Measurements from ENCODE around the gene AUTS2.

The AUTS2 gene

DNA sequence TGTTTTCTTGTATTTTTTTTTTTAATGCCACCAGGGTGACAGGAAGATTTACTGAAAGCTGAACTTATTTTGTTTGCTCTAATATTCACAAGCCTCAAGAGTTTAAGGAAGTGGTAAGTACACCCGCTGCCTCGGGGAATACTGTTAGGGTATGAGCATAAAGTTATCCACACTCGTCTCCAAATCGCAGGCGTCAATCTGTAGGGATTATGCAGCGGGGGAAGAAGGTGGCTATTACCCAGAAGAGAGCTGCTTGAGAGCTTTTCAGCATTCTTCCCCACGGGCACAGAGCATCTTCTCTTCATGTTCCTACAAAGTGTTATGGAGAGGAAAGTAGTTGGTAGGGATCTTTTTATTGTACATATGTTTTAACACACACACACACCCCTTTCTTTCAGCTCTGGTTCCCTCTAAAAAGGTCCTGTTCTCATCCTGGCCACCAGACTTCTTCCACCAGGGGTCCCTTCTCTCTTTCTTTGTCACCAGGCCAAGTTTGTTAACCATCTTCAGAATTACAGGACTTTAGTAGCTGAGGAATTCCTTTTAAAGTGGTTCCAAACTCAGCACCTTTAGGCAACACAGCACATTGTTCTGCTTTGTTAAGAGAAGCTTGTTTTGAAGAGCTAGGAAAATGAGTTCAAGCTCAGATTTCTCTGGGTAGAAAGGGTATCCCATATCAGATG is 1122.1 kb downstream of the AUTS2 start:
- H3K4me3 ChIP-seq (ENCODE audit: low read depth, low read length): no peak overlapping the region
- no peaks in the 10 kb centered on the region for H3K36me3 ChIP-seq
- TF ChIP-seq, protein P1, sequence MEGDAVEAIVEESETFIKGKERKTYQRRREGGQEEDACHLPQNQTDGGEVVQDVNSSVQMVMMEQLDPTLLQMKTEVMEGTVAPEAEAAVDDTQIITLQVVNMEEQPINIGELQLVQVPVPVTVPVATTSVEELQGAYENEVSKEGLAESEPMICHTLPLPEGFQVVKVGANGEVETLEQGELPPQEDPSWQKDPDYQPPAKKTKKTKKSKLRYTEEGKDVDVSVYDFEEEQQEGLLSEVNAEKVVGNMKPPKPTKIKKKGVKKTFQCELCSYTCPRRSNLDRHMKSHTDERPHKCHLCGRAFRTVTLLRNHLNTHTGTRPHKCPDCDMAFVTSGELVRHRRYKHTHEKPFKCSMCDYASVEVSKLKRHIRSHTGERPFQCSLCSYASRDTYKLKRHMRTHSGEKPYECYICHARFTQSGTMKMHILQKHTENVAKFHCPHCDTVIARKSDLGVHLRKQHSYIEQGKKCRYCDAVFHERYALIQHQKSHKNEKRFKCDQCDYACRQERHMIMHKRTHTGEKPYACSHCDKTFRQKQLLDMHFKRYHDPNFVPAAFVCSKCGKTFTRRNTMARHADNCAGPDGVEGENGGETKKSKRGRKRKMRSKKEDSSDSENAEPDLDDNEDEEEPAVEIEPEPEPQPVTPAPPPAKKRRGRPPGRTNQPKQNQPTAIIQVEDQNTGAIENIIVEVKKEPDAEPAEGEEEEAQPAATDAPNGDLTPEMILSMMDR (IDR thresholded peaks at IDR 0.05; ENCODE audit: low read depth, low read length): no peak
- no peaks in the 10 kb centered on the region for H3K27me3 ChIP-seq (ENCODE audit: insufficient read depth, low read depth, severe bottlenecking)
- H3K9me3 ChIP-seq (ENCODE audit: severe bottlenecking): no peaks in the 10 kb centered on the region
- H3K27ac ChIP-seq: no peak overlapping the region
- DNase-seq: no peak

DNA sequence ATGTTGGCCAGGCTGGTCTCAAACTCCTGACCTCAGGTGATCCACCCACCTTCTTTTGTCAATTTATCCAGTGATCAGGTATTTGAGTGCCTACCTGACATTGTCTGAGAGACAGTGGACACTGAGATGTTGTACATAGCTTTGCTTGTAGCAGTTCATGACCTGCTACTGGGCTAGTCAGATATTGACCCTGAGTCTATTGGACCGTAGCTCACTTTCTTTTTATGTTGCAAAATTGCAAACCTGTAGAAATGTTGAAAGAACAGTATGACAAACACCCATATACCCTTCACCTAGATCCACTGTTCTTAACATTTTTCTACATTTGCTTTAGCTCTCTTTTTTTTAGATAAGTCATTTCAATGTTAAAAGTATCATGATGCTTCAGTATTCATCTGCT is 1123.2 kb downstream of the AUTS2 start:
- Histone ChIP-seq H3K27me3 (ENCODE audit: insufficient read depth, low read depth, severe bottlenecking) (no peaks in the 10 kb centered on the region), H3K4me3 (ENCODE audit: low read depth, low read length) (no peak overlapping the region), H3K36me3 (no peaks in the 10 kb centered on the region), H3K9me3 (ENCODE audit: severe bottlenecking) (no peaks in the 10 kb centered on the region), H3K27ac (no peak overlapping the region)
- DNase-seq: no peak
- TF ChIP-seq, protein P1 (IDR thresholded peaks at IDR 0.05; ENCODE audit: low read depth, low read length): no peak

DNA sequence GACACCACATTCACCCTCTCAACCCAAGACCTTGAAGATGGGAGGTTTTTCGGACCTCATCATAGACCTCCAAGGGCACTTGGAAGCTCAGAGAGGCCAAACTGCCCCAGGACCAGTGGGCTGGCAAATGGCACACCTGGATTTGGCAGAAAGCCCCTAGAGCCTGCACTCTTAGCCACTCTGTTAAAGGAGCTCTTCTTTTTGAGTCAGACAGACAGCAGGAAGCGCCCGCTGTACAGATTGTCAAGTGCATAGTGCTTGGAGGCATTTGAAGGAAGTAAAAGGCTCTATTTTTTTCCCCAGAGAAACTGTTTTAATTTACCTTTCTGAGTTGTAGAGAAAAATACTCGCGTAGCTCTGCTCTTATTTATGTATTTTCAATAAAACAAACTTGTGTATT is 1125.1 kb downstream of the AUTS2 start:
- TF ChIP-seq, protein P1 (IDR thresholded peaks at IDR 0.05; ENCODE audit: low read depth, low read length): no peak
- no peaks in the 10 kb centered on the region for H3K9me3 ChIP-seq (ENCODE audit: severe bottlenecking)
- DNase-seq: no peak
- no peaks in the 10 kb centered on the region for H3K27me3 ChIP-seq (ENCODE audit: insufficient read depth, low read depth, severe bottlenecking)
- no peak overlapping the region for H3K27ac ChIP-seq
- H3K36me3 ChIP-seq: no peaks in the 10 kb centered on the region
- H3K4me3 ChIP-seq (ENCODE audit: low read depth, low read length): no peak overlapping the region

DNA sequence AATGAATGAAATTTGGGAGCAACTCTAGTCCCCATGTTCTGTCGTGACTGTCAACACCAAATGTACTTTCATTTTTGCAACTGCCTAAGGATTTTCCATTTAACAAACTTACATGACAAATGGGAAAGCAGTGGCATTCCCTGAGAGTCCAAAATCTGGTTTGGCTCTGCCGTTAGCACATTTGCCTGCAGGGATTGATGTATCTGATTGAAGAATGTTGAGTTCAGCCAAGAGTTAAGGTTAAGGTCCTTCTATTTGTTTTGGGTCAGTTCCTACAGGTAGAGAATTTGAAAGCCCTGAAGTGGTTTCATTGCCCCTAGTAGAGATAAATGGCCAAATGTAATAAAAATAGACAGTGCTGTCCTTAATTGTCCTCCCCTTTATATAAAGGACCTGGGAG is 1127.2 kb downstream of the AUTS2 start:
- Histone ChIP-seq H3K27me3 (ENCODE audit: insufficient read depth, low read depth, severe bottlenecking) (no peaks in the 10 kb centered on the region), H3K9me3 (ENCODE audit: severe bottlenecking) (no peaks in the 10 kb centered on the region), H3K4me3 (ENCODE audit: low read depth, low read length) (no peak overlapping the region), H3K36me3 (0 out of 2 replicates have a peak, but pooled peaks cover 3% of the 10 kb centered on the region), H3K27ac (no peak overlapping the region)
- DNase-seq: no peak
- TF ChIP-seq, protein P1 (IDR thresholded peaks at IDR 0.05; ENCODE audit: low read depth, low read length): no peak

DNA sequence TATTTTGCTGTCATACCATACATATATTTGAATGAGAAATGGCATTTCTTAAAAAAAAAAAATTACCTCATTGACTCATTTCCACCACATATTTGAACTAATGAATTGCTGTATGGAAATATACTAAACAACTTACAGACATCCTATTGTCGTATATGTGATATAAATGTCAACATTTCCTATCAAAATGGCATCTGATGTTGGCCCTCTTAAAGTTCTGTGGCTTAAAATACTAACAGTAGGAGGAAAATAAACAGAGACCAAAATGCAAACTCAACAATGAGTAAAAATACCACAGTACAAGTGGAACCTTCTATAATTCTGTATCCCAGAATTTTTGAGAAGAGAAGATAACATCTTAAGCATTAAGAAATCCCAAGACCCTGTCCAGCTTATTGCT is 1128.0 kb downstream of the AUTS2 start:
- TF ChIP-seq, protein P1 (IDR thresholded peaks at IDR 0.05; ENCODE audit: low read depth, low read length): no peak
- Histone ChIP-seq H3K36me3 (0 out of 2 replicates have a peak, but pooled peaks cover 3% of the 10 kb centered on the region), H3K9me3 (ENCODE audit: severe bottlenecking) (no peaks in the 10 kb centered on the region), H3K27ac (no peak overlapping the region), H3K4me3 (ENCODE audit: low read depth, low read length) (no peak overlapping the region), H3K27me3 (ENCODE audit: insufficient read depth, low read depth, severe bottlenecking) (no peaks in the 10 kb centered on the region)
- DNase-seq: no peak

DNA sequence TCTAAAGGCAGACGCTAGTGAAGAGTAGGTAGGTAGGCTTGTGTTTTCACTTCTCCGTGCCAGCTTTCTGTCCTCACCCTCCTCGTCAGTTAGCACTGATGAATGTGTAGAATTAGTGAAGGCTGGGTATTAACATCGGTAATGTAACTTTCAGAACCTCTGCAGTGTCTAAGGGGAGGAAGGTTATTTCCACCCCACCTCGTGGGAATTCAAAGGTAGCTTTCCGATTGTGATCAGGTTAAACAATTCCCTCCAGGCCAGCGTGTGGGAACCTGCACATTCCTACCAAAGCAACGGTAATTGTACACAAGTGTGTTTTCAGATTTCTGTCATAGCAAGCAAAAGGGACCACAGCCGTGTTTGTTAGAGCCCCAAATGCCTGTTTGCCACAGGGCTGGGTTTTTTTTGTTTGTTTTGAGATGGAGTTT is 1128.7 kb downstream of the AUTS2 start:
- Histone ChIP-seq H3K4me3 (ENCODE audit: low read depth, low read length) (no peak overlapping the region), H3K9me3 (ENCODE audit: severe bottlenecking) (no peaks in the 10 kb centered on the region), H3K36me3 (0 out of 2 replicates have a peak, but pooled peaks cover 3% of the 10 kb centered on the region), H3K27me3 (ENCODE audit: insufficient read depth, low read depth, severe bottlenecking) (no peaks in the 10 kb centered on the region), H3K27ac (no peak overlapping the region)
- no peak for DNase-seq
- TF ChIP-seq, protein P1 (IDR thresholded peaks at IDR 0.05; ENCODE audit: low read depth, low read length): no peak
